ENCODE measurements around the gene XXYLT1.
"Not testable (repeated sequence)": the region's sequence is repeated elsewhere in the genome, so short reads cannot be mapped to it uniquely, and the experiment has no call there.

Gene XXYLT1

GRCh38 chr3:195250473-195251251 lies 20.3 kb downstream of the XXYLT1 start:
- peak; percentile 32 for DNase-seq (ENCODE audit: low read depth)

DNA sequence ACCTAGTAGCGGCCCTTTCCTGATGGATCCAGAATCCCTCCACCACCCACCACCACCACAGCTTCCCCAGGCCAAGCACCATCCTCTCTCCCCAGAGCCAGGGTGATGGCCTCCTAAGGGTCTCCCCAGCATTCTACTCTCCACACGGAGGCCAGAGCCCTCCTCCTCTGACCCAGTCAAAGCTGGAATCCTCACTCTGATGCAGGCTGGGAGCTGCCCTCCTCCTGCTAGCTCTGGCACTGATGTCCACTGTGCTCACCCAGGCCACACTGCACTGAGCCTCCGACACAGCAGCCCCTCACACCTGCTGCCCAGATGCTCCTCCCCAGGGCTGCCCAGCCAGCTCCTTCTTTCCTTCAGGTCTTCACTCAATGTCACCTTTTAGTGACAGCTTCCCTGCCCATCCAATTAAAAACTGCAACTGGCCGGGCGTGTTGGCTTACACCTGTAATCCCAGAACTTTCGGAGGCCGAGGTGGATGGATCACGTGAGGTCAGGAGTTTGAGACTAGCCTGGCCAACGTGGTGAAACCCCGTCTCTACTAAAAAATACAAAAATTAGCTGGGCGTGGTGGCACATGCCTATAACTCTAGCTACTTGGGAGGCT lies 21.0 kb downstream of the XXYLT1 start:
- DNase-seq (ENCODE audit: low read depth): no peak

- DNase-seq (ENCODE audit: low read depth): no peak
These were observed 21.7 kb downstream of the XXYLT1 start for GRCh38 chr3:195249057-195249770.

- no peak for DNase-seq (ENCODE audit: low read depth)
These were observed 22.7 kb downstream of the XXYLT1 start for GRCh38 chr3:195248281-195248680.

- no peak for DNase-seq (ENCODE audit: low read depth)
These were observed 23.1 kb downstream of the XXYLT1 start for GRCh38 chr3:195247863-195248189.

GRCh38 chr3:195247086-195247862 lies 23.7 kb downstream of the XXYLT1 start:
- DNase-seq (ENCODE audit: low read depth): no peak

GRCh38 chr3:195246581-195246995 lies 24.4 kb downstream of the XXYLT1 start:
- no peak for DNase-seq (ENCODE audit: low read depth)

DNA sequence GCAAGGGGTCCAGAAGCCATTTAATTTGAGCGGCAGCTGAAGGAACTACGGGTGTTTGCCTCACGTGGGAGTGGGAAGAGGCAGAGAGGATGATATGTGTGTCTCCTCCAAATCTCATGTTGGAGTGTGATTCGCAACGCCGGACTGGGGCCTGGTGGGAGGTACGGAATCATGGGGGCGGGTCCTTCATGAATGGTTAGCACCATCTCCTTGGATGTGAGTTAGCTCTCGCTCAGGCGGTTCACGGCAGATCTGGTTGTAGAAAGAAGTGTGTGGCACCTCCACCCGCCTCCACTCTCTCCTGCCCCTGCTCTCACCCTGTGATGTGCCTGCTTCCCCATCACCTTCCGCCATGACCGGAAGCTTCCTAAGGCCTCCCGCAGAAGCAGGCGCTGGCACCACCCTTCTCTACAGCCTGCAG lies 25.4 kb downstream of the XXYLT1 start:
- no peak for DNase-seq (ENCODE audit: low read depth)

GRCh38 chr3:195241592-195242355 lies 29.2 kb downstream of the XXYLT1 start:
- DNase-seq (ENCODE audit: low read depth): no peak

- no peak for DNase-seq (ENCODE audit: low read depth)
These were observed 30.0 kb downstream of the XXYLT1 start for GRCh38 chr3:195240939-195241338.

GRCh38 chr3:195240171-195240701 lies 30.7 kb downstream of the XXYLT1 start:
- DNase-seq (ENCODE audit: low read depth): no peak

GRCh38 chr3:195239121-195239520 lies 31.8 kb downstream of the XXYLT1 start:
- no peak for DNase-seq (ENCODE audit: low read depth)

DNA sequence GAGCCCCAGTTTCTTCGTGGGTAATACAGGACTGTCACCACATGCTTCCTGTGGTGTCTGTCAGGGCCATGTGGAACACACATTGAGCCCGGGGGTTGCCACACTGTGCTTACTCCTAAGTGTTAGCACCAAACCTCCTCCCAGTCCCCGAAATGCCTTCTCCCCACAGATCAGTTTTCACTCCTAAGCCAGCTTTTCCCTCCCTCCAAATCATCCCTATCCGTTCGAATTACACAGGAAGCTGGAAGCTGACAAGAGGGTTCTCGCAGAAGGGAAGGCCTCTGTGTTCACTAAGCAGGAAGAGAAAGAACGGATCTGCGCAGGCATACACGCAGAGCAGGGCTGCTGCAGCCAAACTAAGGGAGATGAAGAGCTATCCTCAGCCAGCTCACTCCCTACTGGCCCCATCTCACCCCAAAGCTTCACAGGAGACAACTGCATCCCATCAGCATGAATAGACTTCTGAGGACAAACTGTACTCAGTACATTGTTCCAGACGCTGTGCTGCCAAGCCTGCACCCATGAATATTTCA lies 32.3 kb downstream of the XXYLT1 start:
- no peak for DNase-seq (ENCODE audit: low read depth)

DNA sequence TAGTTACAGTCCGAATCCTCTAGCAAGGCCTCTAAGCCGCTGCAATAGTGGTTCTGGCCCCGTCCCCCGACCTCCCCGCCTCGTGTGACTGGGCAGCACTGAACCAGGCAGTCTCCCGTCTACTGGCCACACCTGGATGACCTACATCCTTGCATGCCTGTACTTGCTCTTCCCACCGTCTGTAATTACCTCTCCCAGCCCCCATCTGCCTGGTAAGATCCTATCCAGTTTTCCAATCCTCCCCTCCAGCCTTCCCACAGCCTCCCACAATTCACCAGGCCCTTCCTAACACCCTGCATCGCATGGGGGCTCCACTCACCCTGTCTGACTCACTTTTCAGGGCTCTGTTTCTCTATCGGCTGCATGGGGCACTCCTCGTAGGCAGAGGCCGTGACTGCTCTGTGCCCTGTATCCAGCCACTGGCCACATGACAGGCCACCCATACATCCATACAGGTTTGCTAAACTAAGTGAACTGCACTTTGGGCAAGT lies 32.8 kb downstream of the XXYLT1 start:
- DNase-seq (ENCODE audit: low read depth): no peak

DNA sequence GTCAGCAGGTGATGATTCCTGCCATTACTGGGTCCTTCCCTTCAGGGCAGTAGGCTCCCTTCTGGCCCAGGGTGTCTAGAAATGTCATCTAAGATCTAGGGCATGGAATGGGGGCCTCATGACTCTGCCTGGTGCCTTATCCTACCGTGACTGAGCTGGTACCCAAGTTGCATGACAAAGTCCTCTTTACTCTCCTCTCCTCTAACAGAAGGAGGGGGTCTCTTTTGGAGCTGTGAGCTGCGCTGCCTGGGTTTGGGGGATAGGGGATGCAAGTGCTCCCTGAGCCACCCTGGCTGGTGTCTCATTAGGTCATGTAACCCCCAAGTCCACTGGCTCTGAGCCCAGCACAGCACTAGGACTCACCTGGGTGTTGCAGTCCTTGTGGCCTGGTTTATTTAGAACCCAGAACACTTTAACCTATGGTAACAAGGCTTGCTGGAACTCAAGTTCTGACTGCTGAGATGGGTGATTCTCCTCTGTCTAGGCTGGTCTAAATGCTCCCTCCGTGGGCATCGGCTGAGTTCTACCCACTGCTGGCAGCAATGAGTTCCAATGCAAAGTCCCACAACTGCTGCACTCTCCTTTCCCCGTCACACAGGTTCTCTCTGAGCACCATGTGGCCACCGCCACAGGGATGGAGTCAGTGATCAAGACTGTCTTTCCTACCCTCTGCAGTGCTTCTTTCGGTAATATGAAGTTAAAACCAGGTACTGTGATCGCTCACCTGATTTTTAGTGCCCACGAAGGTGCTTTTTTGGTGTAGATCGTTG lies 34.0 kb downstream of the XXYLT1 start:
- no peak for DNase-seq (ENCODE audit: low read depth)

- DNase-seq (ENCODE audit: low read depth): no peak
These were observed 34.7 kb downstream of the XXYLT1 start for GRCh38 chr3:195236076-195236798.

DNA sequence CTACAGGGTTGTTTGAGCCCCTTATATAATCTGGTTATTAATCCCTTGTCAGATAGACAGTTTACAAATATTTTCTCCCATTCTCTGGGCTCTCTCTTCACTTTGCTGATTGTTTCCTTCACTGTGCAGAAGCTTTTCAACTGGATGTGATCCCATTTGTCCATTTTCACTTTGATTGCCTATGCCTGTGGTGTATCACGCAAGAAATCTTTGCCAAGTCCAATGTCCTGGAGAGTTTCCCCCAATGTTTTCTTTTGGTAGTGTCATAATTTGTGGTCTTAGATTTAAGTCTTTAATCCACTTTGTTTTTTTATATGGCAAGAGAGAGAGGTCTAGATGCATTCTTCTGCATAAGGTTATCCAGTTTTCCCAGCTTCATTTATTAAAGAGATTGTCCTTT lies 40.7 kb downstream of the XXYLT1 start:
- no peak for DNase-seq (ENCODE audit: low read depth)

DNA sequence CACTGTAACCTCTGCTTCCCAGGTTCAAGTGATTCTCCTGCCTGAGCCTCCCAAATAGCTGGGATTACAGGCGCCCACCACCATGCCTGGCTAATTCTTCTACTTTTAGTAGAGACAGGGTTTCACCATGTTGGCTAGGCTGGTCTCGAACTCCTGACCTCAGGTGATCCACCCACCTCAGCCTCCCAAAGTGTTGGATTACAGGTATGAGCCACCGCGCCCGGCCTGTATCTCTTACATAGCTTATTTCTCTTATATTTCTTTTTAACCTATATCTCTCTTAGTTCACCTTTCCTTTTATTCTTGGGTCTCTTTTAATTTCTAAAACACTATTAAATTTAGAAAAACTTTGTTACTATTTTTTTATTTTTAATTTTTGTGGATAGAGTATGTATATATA lies 42.1 kb downstream of the XXYLT1 start:
- not testable (repeated sequence) for DNase-seq (ENCODE audit: low read depth)

DNA sequence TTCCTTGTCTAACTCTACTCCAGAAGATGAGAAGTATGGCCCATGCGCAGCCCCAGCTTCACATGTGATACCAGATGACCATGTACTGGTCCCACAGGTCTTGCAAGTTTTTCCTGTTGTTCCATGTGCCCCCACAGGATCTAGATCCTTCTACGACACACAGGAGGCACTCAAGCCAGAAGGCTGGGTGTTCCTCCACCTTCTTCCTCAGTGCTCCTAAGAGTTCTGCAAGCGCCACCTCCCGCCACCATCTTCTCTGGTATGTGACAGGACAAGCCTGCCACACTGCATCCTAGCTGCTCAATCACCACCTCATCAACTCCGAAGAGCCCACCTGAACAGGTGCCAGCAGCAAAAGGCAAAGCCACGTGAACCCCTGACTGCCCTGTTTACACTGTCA lies 43.1 kb downstream of the XXYLT1 start:
- DNase-seq (ENCODE audit: low read depth): no peak
